Measurements from ENCODE around the gene CACNG4. TPM values are rescaled to one million over a fixed set of nuclear protein-coding genes. Genes with fewer than 3 reads are reported as not detected.
A peak's percentile ranks its signal among the peaks of the same experiment; 100 is the strongest.

CACNG4 gene
- total RNA-seq, 3 donors from 2014 or later: 0.07 to 0.47 (median 0.26) TPM

- Histone ChIP-seq H3K4me3 (no peak overlapping the region), H3K4me1 (ENCODE audit: low read depth) (peaks cover under 1% of the 10 kb centered on the region), H3K36me3 (ENCODE audit: low read depth) (no peaks in the 10 kb centered on the region), H3K9me3 (no peaks in the 10 kb centered on the region)
- intact Hi-C loops (cut with DNase I, micrococcal nuclease): no loop called here
- no peak for TF ChIP-seq CTCF (IDR thresholded peaks at IDR 0.05)
- no peak for ATAC-seq
- peak in 1 of 3 donors; percentile 26 for DNase-seq
Observed at GRCh38 chr17:66959641-66960375, 4.7 kb upstream of the CACNG4 start.

- no peak for ATAC-seq
Observed at GRCh38 chr17:66960613-66961012, 3.9 kb upstream of the CACNG4 start.

GRCh38 chr17:66963521-66963908 is 992 bp upstream of the CACNG4 start:
- Histone ChIP-seq H3K36me3 (ENCODE audit: low read depth) (no peaks in the 10 kb centered on the region), H3K9me3 (no peaks in the 10 kb centered on the region), H3K4me1 (ENCODE audit: low read depth) (peaks cover 10% of the 10 kb centered on the region), H3K4me3 (no peak overlapping the region)
- intact Hi-C loops (cut with DNase I, micrococcal nuclease): no loop called here
- DNase-seq (no peak), ATAC-seq (no peak)
- no peak for TF ChIP-seq CTCF (IDR thresholded peaks at IDR 0.05)

More at GRCh38 chr17:66960613-66961012, 3.9 kb upstream of the CACNG4 start:
- Histone ChIP-seq H3K36me3 (ENCODE audit: low read depth) (no peaks in the 10 kb centered on the region), H3K4me3 (no peak overlapping the region), H3K4me1 (ENCODE audit: low read depth) (peaks cover 5% of the 10 kb centered on the region), H3K9me3 (no peaks in the 10 kb centered on the region)
- intact Hi-C loops (cut with DNase I, micrococcal nuclease): no loop called here
- DNase-seq: no peak
- TF ChIP-seq CTCF (IDR thresholded peaks at IDR 0.05): no peak

- DNase-seq: peak in 2 of 3 donors; percentile 37 to 48
- intact Hi-C loops (cut with DNase I, micrococcal nuclease): no loop called here
- TF ChIP-seq CTCF (IDR thresholded peaks at IDR 0.05): no peak
Observed at GRCh38 chr17:66964930-66965800, 658 bp downstream of the CACNG4 start.

GRCh38 chr17:66965801-66966262 is 1.3 kb downstream of the CACNG4 start:
- Histone ChIP-seq H3K4me1 (ENCODE audit: low read depth) (peaks cover 10% of the 10 kb centered on the region), H3K36me3 (ENCODE audit: low read depth) (no peaks in the 10 kb centered on the region), H3K9me3 (no peaks in the 10 kb centered on the region), H3K4me3 (no peak overlapping the region)
- TF ChIP-seq CTCF (IDR thresholded peaks at IDR 0.05): no peak
- peak in 2 of 3 donors; percentile 13 to 49 for DNase-seq
- ATAC-seq: peak; percentile 59
- intact Hi-C loops (cut with DNase I, micrococcal nuclease): no loop called here

More at GRCh38 chr17:66964930-66965800, 658 bp downstream of the CACNG4 start:
- no peak overlapping the region for H3K4me3 ChIP-seq
- H3K36me3 ChIP-seq (ENCODE audit: low read depth): no peaks in the 10 kb centered on the region
- no peaks in the 10 kb centered on the region for H3K9me3 ChIP-seq
- peak; percentile 54 for ATAC-seq
- H3K4me1 ChIP-seq (ENCODE audit: low read depth): peaks cover 10% of the 10 kb centered on the region

All from mucosa of descending colon (tissue), 3 donors.